Stimulated activated CD4-positive, alpha-beta T cell treated with anti-CD3 and anti-CD28 coated beads, Interleukin-12 subunit alpha, Interleukin-12 subunit beta, amount 100 ng/mL, for 48 hours (primary cell): Measurements from ENCODE around the gene GNA12.

Source experiments
- DNase-seq, 3 donors: peaks; one replicate each; pipeline ENCODE4 v3.0.0-alpha.2; 2020; ENCODE audit warnings: low read depth in 2 of 3, low spot score in 1 of 3

GNA12 gene

DNA sequence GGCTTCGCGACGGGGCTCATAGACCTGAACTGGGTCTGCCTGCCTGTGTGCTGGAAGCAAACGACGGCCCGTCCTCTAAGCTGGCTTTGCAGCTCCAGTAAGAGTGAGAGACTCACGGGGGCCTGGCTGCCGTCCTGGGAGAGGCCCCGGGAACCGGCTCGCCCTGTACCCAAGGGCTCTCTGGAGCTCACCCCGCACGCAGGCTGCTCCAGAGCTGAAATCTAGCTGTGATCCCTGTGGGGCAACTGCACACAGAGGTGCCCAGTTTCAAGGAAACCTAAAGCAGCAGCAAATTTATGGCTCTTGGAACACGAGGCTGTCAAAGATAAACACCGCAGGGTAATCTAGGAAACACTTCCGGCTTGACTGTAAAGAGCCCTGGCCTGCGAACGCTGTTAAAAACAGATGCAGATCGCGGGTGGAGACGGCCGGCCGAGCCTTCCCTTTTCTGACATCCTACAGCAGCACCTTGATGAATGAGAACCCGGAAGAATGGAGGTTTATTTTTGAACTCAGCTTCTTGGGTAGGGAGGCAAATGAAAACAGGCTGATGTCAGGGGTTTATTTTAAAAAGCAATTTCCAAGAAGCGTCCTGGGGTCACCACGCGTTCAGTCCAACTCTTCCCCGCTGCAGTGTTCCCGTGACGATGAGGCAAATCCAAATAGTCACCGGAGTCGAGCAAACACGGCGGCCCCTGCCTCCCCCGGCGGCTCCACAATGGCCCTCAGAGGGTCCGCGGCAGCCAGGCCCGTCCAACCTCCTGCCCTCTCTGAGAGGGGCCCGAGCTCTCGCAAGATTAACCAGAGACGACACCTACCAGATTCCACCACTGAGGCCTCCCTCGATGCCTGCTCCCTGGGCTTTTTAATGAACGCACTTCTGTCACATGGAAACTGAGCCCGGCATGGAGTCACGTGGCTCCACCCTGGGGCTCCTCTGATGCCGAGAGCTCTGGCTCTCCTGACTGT lies 126.5 kb downstream of the GNA12 start:
- no peak for DNase-seq

DNA sequence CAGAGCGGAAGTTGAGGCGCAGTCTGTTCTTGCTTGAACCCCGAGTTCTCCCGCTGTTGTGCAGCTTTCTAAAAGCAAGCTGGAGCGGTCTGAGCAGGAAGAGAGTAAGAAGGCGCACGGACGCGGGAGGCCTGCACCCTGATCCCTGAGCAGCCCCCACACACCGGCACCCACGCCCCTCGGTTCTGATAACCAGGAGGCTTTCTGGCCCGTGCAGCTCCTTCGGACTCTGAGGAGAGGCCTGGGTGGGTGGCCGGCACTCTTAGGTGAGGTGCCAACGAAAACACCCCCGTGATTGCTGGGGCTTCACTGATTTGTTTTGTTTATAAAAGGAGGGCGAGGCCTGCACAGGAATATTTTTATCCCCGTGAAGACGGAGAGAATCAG lies 127.2 kb downstream of the GNA12 start:
- no peak for DNase-seq

DNA sequence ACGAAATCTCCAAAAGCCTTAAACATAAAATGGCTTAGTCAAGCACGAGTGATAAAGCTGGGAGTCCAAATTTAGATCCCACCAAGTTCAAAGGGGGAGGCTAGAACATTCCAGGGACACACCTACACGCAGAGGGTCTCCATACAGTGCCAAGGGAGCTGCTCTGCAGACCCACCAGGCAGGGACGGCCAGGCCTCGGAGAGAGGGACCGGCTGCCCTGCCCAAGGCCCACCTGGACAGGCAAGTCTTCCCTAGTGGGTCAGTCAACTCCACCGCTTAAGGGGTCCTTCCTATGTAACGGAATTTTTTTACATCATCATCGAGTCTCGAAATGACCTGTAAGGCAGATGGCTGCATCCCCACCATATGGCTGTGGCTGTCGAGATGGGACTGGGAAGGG lies 127.6 kb downstream of the GNA12 start:
- no peak for DNase-seq

DNA sequence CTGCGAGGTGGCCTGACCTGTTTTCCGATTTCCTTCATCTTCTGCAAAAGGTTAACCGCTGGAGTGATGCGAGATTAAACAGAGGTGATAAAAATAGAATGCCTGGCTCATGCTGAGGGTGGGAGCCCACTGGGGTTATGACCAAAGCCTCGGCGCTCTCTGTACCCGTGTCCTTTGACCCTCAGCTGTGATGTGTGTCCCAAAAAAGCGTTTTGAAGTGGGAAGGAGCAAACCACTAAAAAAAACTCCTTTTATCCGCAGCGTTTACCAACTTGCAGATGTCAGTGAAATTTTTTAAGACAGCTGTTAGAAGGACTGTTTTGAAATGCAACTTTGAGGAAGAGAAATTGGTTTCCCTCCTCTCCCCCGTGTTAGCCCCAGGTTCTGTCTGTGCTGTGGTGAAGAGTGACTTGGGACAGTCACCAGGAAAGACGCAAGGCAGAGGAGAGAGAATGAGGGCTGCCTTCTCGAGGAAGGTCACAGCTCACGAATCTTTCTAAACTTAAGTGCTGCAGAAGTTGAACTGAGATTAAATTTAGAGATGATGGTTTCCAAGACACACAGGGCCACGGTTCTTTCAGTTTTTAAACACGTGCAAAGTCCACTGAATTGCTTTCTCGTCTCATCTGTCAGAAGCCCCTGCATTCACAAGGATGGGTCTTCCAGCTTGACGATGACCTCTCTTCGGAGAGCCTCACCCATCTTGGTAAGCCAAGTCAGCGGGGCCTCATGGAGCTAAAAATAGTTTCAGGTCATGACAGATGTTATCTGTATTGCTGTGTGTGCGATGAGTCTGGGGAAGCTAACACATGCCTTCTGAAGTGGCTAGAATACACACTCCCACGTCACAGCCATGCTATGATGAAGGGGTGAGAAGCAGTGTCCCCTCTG lies 128.5 kb downstream of the GNA12 start:
- DNase-seq: peak in 1 of 3 donors; percentile 22

DNA sequence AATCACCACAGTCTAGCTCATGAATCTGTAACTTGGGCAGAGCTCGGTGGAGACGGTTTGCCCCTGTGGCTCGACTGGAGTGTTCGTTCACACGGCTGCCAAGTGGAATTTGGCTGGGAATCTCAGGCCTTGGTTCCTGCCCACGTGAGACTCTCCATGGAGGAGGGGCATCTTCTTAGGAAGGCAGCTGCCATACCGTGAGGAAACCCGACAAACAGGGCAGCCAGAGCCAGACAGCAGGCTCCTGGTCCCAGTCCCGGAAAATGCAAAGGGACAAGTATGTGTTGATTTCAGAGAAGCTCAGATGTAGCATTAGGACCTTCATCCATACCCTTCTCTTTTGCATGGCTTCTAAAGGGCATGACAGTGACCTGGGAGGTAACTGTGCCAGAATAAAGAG lies 129.5 kb downstream of the GNA12 start:
- DNase-seq: no peak

DNA sequence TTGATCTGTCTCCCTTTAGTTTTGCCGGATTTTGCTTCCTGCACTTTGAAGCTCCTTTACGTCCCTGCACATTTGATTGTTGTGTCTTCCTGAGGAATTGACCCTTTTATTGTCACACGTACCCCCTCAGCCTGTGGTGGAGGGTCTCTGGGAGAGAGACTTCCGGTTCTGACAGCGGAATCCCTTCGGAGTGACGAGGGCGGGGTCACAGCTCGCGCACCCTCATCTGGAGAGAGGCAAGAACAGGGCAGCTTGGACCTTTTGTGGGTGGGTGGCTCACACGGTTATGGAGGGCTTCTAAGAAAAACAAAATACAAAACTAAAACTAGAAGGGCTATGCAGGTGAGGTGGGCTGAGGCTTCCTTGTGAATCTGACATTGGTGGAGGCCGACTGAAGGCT lies 130.1 kb downstream of the GNA12 start:
- no peak for DNase-seq

DNA sequence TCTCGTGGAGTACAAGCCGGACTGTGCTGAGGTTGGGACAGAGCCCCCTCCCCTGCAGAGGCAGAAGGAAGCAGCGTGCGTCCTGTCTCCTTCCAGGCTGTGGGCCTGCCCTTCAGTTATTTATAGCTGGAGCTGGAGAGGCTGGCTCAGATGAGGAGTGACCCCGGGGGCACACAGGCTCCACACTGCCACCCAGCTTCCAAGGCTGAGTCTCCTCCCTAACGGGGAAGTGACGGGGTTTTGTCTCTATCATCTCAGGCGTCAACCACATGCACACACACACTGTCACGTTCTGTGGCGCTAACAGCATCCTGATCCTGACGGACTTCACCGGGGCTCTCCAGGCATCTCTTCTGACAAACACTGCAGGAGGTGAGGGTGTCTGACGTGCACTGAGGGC lies 130.7 kb downstream of the GNA12 start:
- no peak for DNase-seq

DNA sequence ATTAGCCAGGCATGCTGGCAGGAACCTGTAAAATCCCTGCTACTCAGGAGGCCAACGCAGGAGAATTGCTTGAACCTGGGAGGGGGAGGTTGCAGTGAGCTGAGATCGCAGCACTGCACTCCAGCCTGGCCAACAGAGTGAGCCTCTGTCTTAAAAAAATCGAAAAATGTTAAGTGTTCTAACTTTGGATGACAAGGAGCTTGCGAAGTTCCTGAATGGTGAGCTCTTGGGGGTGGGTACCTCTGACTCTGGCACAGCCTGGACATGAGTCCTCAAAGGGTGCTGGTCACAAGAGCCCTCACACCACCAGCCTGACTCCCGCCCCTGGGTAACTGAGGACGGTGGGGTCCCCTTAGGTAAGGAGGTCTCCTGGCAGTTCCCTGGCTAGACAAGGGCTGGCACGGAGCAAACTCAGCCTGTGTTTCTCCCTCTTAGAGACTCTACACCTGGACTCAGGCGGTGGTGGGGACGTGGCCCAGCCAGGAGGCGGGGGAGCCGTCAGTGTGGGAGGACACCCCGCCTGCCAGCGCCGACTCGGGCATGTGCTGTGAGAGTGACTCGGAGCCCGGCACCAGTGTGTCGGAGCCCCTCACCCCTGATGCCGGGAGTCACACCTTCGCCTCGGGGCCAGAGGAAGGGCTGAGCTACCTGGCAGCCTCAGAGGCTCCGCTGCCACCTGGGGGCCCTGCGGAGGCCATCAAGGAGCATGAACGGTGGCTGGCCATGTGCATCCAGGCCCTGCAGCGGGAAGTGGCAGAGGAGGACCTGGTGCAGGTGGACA lies 132.0 kb downstream of the GNA12 start:
- no peak for DNase-seq

DNA sequence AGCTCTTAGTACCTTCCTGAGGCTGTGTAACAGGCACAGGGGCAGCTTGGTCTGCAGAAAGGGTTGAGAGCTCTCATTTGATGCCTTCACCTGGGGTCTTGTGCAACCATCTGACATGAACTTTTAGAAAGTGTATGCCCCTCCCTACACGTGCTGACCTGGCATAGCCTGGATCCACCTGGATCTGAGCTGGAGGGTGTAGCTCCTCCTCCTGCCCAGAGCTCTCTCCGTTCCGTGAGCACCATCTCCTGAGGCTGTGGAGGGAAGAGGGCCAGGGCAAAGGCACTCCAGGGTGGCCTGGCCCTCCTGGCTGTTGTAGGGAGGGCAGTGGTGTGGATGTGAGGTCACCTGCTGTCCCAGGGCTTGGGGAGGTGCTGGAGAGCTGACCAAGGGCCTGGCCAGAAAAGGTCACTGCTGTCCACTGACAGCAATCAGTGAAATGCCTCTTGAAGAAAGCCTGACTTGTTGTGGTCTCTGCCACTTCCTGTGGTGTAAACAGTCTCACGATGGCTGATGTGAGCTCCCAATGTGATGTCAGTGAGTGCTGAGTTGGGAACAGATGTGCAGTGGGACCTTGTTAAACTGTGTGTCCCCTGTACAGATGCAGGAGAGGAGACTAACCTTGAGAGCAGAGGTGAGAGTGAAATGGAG lies 133.1 kb downstream of the GNA12 start:
- peak in 1 of 3 donors; percentile 15 for DNase-seq

DNA sequence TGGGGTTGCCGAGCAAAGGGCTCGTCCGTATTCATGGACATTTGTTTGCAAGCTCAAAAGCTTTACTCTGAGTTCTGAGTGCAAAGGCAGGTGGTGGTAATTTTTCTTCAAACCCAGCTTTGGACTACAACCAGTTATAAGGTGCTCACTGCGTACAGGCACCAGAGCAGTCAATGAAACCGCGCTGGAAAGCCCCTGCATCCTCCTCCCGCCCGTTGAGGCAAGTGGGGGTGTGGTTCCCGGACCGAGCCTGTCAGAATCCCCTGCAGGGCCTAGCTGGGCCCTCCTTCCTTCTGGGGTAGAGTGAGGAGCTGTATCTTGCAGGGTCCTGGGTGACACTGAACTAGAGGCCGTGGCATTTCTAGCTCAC lies 133.8 kb downstream of the GNA12 start:
- DNase-seq: peak in 1 of 3 donors; percentile 13

DNA sequence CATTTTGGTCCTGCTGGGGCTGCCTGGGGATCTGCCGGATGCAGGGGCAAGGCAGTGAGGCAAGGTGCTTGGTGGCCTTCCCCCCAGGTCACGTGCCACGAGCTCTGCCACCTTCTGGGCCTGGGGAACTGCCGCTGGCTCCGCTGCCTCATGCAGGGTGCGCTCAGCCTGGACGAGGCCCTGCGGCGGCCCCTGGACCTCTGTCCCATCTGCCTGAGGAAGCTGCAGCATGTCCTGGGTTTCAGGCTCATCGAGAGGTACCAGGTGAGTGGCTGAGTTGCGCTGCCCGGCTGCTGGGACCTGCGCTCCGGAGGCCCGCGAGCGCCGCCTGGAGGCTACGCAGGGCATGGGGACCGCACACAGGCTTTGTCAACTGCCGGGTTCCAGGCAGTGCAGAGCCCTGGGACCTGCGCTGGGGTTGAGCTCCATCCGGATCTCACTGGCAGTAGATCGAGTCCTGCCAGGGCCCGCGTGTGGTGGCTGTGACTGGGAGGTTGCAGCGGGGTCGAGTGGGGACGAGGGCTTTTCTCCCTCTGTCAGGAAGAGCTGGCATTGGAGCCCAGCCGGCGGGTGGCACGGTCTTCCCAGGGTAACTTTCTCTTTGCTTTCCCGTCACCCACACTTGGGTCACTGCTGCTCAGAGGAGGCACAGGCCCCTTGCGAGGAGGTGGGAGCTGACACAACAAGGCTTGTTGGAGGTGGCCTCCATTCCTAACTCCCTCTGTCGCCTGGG lies 134.4 kb downstream of the GNA12 start:
- DNase-seq: peak; percentile 64 to 73 (median 65)

DNA sequence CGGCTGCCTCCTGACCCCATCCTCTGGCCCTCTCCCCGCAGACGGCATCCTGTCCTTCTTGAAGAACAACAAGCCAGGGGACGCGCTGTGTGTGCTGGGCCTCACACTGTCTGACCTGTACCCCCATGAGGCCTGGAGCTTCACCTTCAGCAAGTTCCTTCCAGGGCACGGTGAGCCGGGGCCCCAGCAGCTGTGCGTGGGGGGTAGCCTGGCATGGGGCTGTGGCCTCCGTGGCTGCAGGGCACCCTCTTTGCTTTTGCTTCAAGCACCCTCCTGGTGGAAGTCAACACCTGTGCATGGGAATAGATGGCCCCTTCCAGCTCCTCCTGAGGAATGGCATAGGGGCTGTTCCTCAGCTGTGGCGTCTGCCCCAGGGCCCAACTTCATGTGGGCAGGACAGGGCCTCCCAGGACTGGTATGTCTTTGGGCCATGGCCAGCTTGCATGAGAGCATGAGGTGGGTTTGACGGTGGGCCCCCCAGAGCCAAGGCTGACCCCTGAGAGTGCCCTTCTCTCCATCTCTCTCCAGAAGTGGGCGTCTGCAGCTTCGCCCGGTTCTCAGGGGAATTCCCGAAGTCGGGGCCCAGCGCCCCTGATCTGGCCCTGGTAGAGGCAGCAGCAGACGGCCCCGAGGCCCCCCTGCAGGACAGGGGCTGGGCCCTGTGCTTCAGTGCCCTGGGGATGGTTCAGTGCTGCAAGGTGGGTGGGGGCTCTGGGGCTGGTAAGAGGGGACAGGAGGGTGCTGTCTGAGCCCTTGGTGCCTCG lies 135.4 kb downstream of the GNA12 start:
- no peak for DNase-seq

DNA sequence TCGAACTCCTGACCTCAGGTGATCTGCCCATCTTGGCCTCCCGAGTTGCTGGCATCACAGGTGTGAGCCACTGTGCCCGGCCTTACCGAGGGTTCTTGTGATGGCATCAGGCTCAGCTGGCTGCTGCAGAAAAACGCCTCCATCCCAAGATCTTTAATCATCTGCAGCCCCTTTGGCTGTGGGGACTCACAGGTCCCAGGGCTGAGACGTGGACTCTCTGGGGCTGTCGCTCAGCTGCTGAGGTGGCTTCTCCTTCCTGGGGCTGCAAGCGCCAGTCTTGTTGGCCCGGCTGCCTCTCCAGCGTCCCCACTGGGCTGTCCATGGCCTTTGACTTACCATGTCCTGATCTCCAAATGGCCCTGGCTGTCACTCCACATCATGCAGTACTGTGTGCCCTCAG lies 136.1 kb downstream of the GNA12 start:
- no peak for DNase-seq

DNA sequence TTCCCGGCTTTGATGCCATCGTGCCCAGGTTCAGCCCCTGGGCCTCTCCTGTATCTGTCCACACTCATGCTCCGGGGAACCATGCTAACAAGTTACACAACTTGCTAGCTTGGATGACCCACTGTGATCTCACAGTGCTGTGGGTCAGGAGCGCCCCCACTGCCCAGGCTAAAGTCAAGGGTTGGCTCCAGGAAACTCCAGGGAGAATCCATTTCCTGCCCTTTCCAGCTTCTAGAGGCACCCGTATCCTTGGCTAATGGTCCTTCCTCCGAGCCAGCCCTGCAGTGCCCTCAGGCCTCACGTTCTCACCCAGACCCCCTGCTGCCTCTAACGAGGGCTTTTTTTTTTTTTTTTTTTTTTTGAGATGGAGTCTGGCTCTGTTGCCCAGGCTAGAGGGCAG lies 136.6 kb downstream of the GNA12 start:
- DNase-seq: no peak

DNA sequence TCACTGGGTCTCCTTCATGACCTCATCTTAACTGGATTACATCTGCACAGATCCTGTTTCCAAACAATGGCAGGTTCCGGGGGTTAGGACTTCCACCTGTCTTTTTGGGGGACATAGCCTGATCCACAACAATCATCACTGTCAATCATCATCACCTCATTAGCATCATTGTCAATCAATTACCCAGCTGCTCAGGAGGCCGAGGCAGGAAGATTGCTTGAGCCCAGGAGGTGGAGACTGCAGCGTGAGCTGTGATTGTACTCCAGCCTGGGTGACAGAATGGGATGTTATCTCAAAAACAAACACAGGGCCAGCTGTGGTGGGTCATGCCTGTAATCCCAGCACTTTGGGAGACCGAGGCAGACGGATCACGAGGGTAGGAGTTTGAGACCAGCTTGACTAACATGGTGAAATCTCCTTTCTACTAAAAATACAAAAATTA lies 137.4 kb downstream of the GNA12 start:
- DNase-seq: no peak

DNA sequence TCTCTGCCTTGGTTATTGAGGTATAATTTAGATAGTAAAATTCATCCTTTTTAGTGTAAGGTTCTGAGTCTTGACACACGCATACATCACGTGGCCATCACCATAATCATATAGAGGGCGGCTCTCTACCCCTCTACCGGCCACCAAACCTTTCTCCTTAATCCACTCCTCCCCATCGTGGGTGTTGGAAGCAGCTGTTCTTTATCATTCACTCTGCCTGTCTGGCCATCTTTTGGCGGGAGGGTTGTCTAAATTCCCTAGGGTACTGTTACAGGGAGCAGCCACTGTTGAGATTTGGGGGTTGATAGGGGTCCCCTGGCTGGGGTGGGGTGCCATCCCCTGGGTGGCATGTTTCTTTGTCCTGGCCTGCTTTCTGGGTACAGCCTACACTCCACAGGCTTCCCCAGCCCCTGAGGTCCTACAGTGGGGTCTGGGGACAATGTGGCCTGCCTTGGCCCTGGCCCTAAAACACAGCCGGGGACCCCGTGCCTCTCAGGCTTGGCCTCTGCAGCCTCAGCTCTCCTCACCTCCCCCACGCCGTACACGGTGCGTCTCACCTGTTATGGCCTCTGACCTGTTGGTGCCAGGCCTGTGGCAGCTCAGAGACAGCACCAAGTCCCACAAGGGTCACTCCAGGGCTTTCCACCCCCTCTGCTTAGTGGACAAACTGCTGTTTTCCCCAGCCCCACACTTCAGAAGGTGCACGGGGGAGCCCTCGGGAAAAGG lies 138.6 kb downstream of the GNA12 start:
- DNase-seq: no peak

DNA sequence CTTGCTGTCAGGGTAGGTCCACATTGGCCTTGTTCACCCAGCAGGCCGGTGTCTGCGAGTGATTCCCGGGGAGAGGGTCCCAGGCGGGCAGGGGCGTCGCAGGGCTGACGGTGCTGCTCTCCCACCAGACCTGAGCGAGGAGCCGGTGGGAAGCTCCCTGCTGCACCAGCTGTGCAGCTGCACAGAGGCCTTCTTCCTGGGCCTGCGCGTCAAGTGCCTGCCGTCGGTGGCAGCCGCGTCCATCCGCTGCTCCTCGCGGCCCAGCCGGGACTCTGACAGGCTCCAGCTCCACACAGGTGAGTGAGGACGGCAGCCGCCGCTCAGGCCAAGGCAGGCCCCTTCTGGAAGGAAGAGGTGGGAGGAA lies 141.5 kb downstream of the GNA12 start:
- no peak for DNase-seq

DNA sequence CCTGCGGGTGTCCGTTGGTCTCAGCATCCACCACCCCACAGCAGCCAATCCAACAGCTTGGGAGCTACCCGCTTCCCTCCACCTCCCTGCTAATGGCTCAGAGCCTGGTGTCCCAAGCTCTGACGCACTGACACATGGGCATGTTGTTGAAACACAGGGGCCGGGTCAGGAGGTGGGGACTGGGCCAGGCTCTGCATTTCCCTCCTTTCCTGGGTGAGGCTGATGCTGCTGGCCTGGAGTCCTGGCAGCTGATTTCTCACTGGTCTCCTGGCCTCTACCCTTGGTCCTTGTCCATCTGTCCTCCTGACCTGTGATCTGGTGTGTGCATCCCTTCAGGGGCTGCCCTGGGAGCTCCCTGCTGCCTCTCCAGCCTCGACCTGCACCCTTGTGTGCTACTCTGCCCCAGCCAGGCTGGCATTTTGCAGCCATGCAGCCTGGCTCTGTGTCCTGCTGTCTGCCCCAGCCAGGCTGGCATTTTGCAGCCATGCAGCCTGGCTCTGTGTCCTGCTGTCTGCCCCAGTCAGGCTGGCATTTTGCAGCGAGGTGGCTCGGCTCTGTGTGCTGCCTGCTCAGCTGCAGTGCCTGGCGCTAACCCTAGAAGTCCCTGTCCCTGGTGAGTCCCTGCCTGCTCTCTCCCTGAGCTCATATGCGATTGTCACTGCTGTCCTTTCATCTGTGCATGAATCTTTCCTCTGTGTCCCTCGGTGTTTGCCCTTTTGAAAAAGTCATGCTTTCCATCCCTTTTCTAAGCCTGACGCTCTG lies 142.1 kb downstream of the GNA12 start:
- no peak for DNase-seq
